H1 (cell line): ENCODE results near the gene CCIN. TPM values are rescaled to one million over a fixed set of nuclear protein-coding genes. Genes with fewer than 3 reads are reported as not detected.

Experiments
- CTCF ChIA-PET: fragments of 300-600 bp; sonication (Branson Sonifier 250); formaldehyde crosslinking; loops from one replicate; lab custom pipeline; 2021; ENCODE audit not compliant: partially characterized antibody; lab: Charles Lee
- POLR2A ChIA-PET: fragments of 300-600 bp; sonication (Branson Sonifier 250); formaldehyde crosslinking; loops from one replicate; lab custom pipeline; 2021; ENCODE audit warnings: inconsistent platforms; ENCODE audit not compliant: partially characterized antibody; lab: Charles Lee
- DNase-seq, 2 experiments: peaks; one replicate each; pipeline versions ENCODE4 v3.0.0 to v3.0.0-alpha.2; 2010 to 2022; ENCODE audit warnings: low spot score in 2 of 2, low read depth in 1 of 2, mixed read lengths in 1 of 2
- FAIRE-seq: peaks from 2 replicates; lab custom pipeline; 2011; peaks lifted over from hg19 to GRCh38; lab: Jason Lieb, UNC
- H2AFZ ChIP-seq: 2 replicates; pipeline ENCODE4 v1.8.1; 2012; ENCODE audit warnings: low read length, inconsistent platforms
- H2AK5ac ChIP-seq: 2 replicates; pipeline ENCODE4 v1.6.1; 2013; ENCODE audit warnings: low read depth, low read length
- H2BK120ac ChIP-seq: replicated peaks from 2 replicates; pipeline ENCODE3; 2013; ENCODE audit warnings: low read depth, low read length, inconsistent platforms
- H2BK12ac ChIP-seq: 2 replicates; pipeline ENCODE4 v1.6.1; 2013; ENCODE audit warnings: low read depth, low read length
- H2BK15ac ChIP-seq: 2 replicates; pipeline ENCODE4 v1.6.1; 2013; ENCODE audit warnings: low read length
- H2BK20ac ChIP-seq: 2 replicates; pipeline ENCODE4 v1.6.1; 2013; ENCODE audit warnings: low read length
- H2BK5ac ChIP-seq: 2 replicates; pipeline ENCODE4 v1.6.1; 2013; ENCODE audit warnings: low read depth, low read length
- H3K14ac ChIP-seq: 2 replicates; pipeline ENCODE4 v1.6.1; 2013; ENCODE audit warnings: inconsistent platforms; ENCODE audit not compliant: insufficient read length
- H3K18ac ChIP-seq: 2 replicates; pipeline ENCODE4 v1.6.1; 2013; ENCODE audit warnings: low read length; ENCODE audit errors: extremely low read depth
- H3K23ac ChIP-seq: 2 replicates; pipeline ENCODE4 v1.6.1; 2013; ENCODE audit warnings: inconsistent platforms; ENCODE audit not compliant: insufficient read length
- H3K23me2 ChIP-seq: 2 replicates; pipeline ENCODE4 v1.6.1; 2013; ENCODE audit warnings: low read depth, low read length
- H3K27ac ChIP-seq: 2 replicates; pipeline ENCODE4 v1.6.1; 2011; ENCODE audit warnings: low read depth, low read length, inconsistent platforms
- H3K27me3 ChIP-seq, 4 experiments: replicated peaks in 1 of 4; 1 replicate in 1 of 4; 2 replicates in 3 of 4; pipeline versions ENCODE4 v1.6.1 to v1.8.1; 2011 to 2013; ENCODE audit warnings: low read length in 3 of 4, mild to moderate bottlenecking in 3 of 4, inconsistent platforms in 2 of 4, mixed read lengths in 2 of 4, moderate library complexity in 1 of 4; ENCODE audit not compliant: control insufficient read depth in 3 of 4, insufficient read depth in 3 of 4; ENCODE audit errors: extremely low read depth in 1 of 4
- H3K36me3 ChIP-seq, 4 experiments: 2 replicates each; pipeline versions ENCODE4 v1.6.1 to v1.8.1; 2011 to 2013; ENCODE audit warnings: mild to moderate bottlenecking in 4 of 4, low read length in 3 of 4, moderate library complexity in 2 of 4, control low read depth in 1 of 4, inconsistent platforms in 1 of 4; ENCODE audit not compliant: insufficient read depth in 4 of 4, control insufficient read depth in 2 of 4
- H3K4ac ChIP-seq: replicated peaks from 2 replicates; pipeline ENCODE3; 2013; ENCODE audit warnings: low read length, low read depth, mixed read lengths, inconsistent platforms; ENCODE audit not compliant: insufficient read length
- H3K4me1 ChIP-seq, 4 experiments: replicated peaks in 1 of 4; 1 replicate in 1 of 4; 2 replicates in 3 of 4; pipeline versions ENCODE4 v1.6.1 to v1.8.1; 2011 to 2013; ENCODE audit warnings: low read length in 3 of 4, inconsistent platforms in 2 of 4, mixed read lengths in 1 of 4; ENCODE audit not compliant: insufficient read depth in 4 of 4, control insufficient read depth in 3 of 4
- H3K4me2 ChIP-seq, 2 experiments: 2 replicates each; pipeline versions ENCODE4 v1.6.1 to v1.8.1; 2011 to 2013; ENCODE audit warnings: low read depth in 2 of 2, low read length in 2 of 2, control low read depth in 1 of 2, inconsistent platforms in 1 of 2, mild to moderate bottlenecking in 1 of 2; ENCODE audit not compliant: insufficient read depth in 1 of 2
- H3K4me3 ChIP-seq, 4 experiments: fragments of 200-600, 300-600 bp in 1 of 4; sonication (generic), shearing (Covaris generic), sonication (Bioruptor Twin) in 1 of 4; 2 replicates each; pipeline versions ENCODE4 v1.5.1 to v1.8.1; 2011 to 2016; ENCODE audit warnings: low read length in 4 of 4, low read depth in 3 of 4, control low read depth in 2 of 4, inconsistent platforms in 2 of 4, mild to moderate bottlenecking in 2 of 4, mixed read lengths in 1 of 4, moderate library complexity in 1 of 4; ENCODE audit not compliant: insufficient read depth in 2 of 4; ENCODE audit errors: extremely low read depth in 1 of 4
- H3K56ac ChIP-seq: replicated peaks from 2 replicates; pipeline ENCODE3; 2013; ENCODE audit warnings: low read depth, mild to moderate bottlenecking, mixed read lengths, low read length, inconsistent platforms; ENCODE audit not compliant: insufficient read length
- H3K79me1 ChIP-seq: 2 replicates; pipeline ENCODE4 v1.6.1; 2013; ENCODE audit warnings: low read depth, low read length, control low read depth
- H3K79me2 ChIP-seq, 2 experiments: 2 replicates each; pipeline versions ENCODE4 v1.6.1 to v1.8.1; 2012 to 2013; ENCODE audit warnings: low read length in 2 of 2, mild to moderate bottlenecking in 2 of 2, inconsistent platforms in 1 of 2; ENCODE audit not compliant: insufficient read depth in 2 of 2, control insufficient read depth in 1 of 2
- H3K9ac ChIP-seq, 4 experiments: replicated peaks in 1 of 4; 1 replicate in 1 of 4; 2 replicates in 3 of 4; pipeline versions ENCODE4 v1.6.1 to v1.8.1; 2011 to 2013; ENCODE audit warnings: low read depth in 3 of 4, low read length in 3 of 4, control low read depth in 2 of 4, mild to moderate bottlenecking in 2 of 4, moderate library complexity in 2 of 4, inconsistent platforms in 1 of 4; ENCODE audit errors: extremely low read depth in 1 of 4
- H3K9me3 ChIP-seq, 2 experiments: 2 replicates each; pipeline versions ENCODE4 v1.6.1 to v1.8.1; 2012 to 2013; ENCODE audit warnings: mild to moderate bottlenecking in 2 of 2, moderate library complexity in 2 of 2, control low read depth in 1 of 2, inconsistent platforms in 1 of 2, low read depth in 1 of 2, low read length in 1 of 2, mixed read lengths in 1 of 2; ENCODE audit not compliant: insufficient read depth in 2 of 2
- H4K20me1 ChIP-seq, 2 experiments: replicated peaks in 1 of 2; 2 replicates each; pipeline versions ENCODE3 to v1.8.1; 2011 to 2013; ENCODE audit warnings: inconsistent platforms in 2 of 2, low read length in 2 of 2, mild to moderate bottlenecking in 1 of 2; ENCODE audit not compliant: insufficient read depth in 2 of 2, control insufficient read depth in 1 of 2
- H4K5ac ChIP-seq: 2 replicates; pipeline ENCODE4 v1.6.1; 2013; ENCODE audit warnings: low read length, low read depth, mixed read lengths, inconsistent platforms; ENCODE audit not compliant: insufficient read length
- H4K8ac ChIP-seq: 2 replicates; pipeline ENCODE4 v1.8.0; 2013; ENCODE audit warnings: mild to moderate bottlenecking, moderate library complexity, low read length, inconsistent platforms; ENCODE audit not compliant: insufficient read depth; ENCODE audit errors: extremely low read depth
- H4K91ac ChIP-seq: replicated peaks from 2 replicates; pipeline ENCODE3; 2013; ENCODE audit warnings: low read length, mixed read lengths, inconsistent platforms; ENCODE audit not compliant: insufficient read length
- ASH2L ChIP-seq: fragments of 200-600, 300-600 bp; sonication (generic); IDR thresholded peaks from one replicate; pipeline ENCODE4 v1.7.1; 2017; ENCODE audit warnings: low read length
- CTBP2 ChIP-seq: IDR thresholded peaks from 2 replicates; pipeline ENCODE4 v1.7.0; 2011; ENCODE audit warnings: borderline replicate concordance, mild to moderate bottlenecking, moderate library complexity, mixed read lengths, low read length; ENCODE audit not compliant: insufficient read depth, insufficient read length
- JUND ChIP-seq: IDR thresholded peaks from 2 replicates; pipeline ENCODE4 v1.6.1; 2011; ENCODE audit warnings: mild to moderate bottlenecking, improper control_type of control experiment, low read length
- KDM4A ChIP-seq: IDR thresholded peaks from one replicate; pipeline ENCODE4 v1.7.1; 2012; ENCODE audit warnings: low read depth, mild to moderate bottlenecking, moderate library complexity, low read length, inconsistent platforms; ENCODE audit not compliant: severe bottlenecking
- RFX5 ChIP-seq: IDR thresholded peaks from 2 replicates; pipeline ENCODE4 v1.6.1; 2011; ENCODE audit warnings: low read depth, low read length, improper control_type of control experiment, borderline replicate concordance
- SIX5 ChIP-seq: IDR thresholded peaks from 2 replicates; pipeline ENCODE4 v1.6.1; 2011; ENCODE audit warnings: mild to moderate bottlenecking, low read depth, low read length
- SP4 ChIP-seq: IDR thresholded peaks from 2 replicates; pipeline ENCODE4 v1.6.1; 2012; ENCODE audit warnings: low read length, inconsistent platforms
- SRF ChIP-seq: IDR thresholded peaks from 2 replicates; pipeline ENCODE4 v1.6.1; 2011; ENCODE audit warnings: mild to moderate bottlenecking, low read depth, low read length, moderate library complexity
- WGBS, 2 experiments: shearing (Covaris generic) in 1 of 2; methylation state at CpG; one replicate each; pipeline versions ENCODE4 v1.1.6 to v1.1.7; 2013 to 2015; ENCODE audit warnings: low lambda C conversion rate in 2 of 2, mixed read lengths in 2 of 2, inconsistent platforms in 1 of 2, low coverage in 1 of 2, missing lambda C conversion rate in 1 of 2; ENCODE audit not compliant: insufficient replicate concordance in 2 of 2, insufficient coverage in 1 of 2, insufficient read length in 1 of 2; ENCODE audit errors: extremely low coverage in 1 of 2, missing lambda C conversion rate in 1 of 2; 5-methylcytosine and 5-hydroxymethylcytosine counted together
- polyA plus RNA-seq, 7 experiments: library from polyadenylated mRNA; depleted of rRNA in 3 of 7; stranded (reverse) in 5 of 7; unstranded in 2 of 7; fragments of >200 nt in 5 of 7; fragments of 200-250 nt in 2 of 7; gene quantifications; 1 replicate in 5 of 7; 2 replicates in 1 of 7; 4 replicates in 1 of 7; pipeline versions ENCODE4 v1.2.1 to v1.2.3, GENCODE V29; 2011 to 2013; ENCODE audit warnings: missing spikeins in 2 of 7, mixed read lengths in 2 of 7
- total RNA-seq: library from RNA; stranded (reverse); fragmentation: NEBNext Ultra II Directional; extraction: Animal tissue kit (Norgen Biotek cat#: 25700); gene quantifications from 2 replicates; pipeline ENCODE4 v1.2.1, GENCODE V29; 2021
- TF ChIP-seq, protein P1 (sequence below): IDR thresholded peaks from 2 replicates; pipeline ENCODE4 v1.6.1; 2011; ENCODE audit warnings: low read length, improper control_type of control experiment
- TF ChIP-seq, protein P2 (sequence below): IDR thresholded peaks from 2 replicates; pipeline ENCODE4 v1.6.1; 2012; ENCODE audit warnings: inconsistent platforms

The CCIN gene
- total and polyA plus RNA-seq, 2 of the 8 experiments (the other 6 are each of a cell fraction or from before 2014, with no cell fraction given) = 0.19 to 0.21 TPM

DNA sequence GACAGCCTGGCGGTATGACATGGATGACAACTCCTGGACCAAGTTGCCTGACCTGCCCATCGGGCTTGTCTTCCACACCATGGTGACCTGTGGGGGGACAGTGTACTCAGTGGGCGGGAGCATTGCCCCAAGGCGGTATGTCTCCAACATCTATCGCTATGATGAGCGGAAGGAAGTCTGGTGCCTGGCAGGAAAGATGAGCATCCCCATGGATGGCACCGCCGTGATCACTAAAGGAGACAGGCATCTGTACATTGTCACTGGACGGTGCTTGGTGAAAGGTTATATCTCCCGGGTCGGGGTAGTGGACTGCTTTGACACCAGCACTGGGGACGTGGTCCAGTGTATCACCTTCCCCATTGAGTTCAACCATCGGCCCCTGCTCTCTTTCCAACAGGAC, 1.3 kb downstream of the CCIN start:
- WGBS, 2 experiments = 91% methylated on average over 13 of the region's 13 CpGs; no CpG with 5 or more reads in 1 of the 2 experiments
- H2BK20ac ChIP-seq = no peak overlapping the region
- no peak for FAIRE-seq

More for the DNA sequence above, 1.3 kb downstream of the CCIN start:
- no peaks in the 10 kb centered on the region for H3K27me3 ChIP-seq
- H2BK120ac ChIP-seq = no peak overlapping the region
- H3K27ac ChIP-seq = no peak overlapping the region
- no peak overlapping the region for H2AFZ ChIP-seq
- H2BK12ac ChIP-seq = peak overlapping the region; percentile 50; the same call in 1 of the 2 replicates
- no peaks in the 10 kb centered on the region for H3K79me1 ChIP-seq
- no peak overlapping the region for H3K4ac ChIP-seq
- H3K18ac ChIP-seq = no peak overlapping the region
- peaks cover 2% of the 10 kb centered on the region; the same call in 1 of the 2 replicates for H3K23me2 ChIP-seq
- H3K14ac ChIP-seq = no peak overlapping the region
- ChIA-PET POLR2A (no interaction called here), CTCF (interaction anchor here (1.2 to 10.2 kb wide), 4 partner anchors 8 to 216 kb away, joined by 3 to 153 read pairs (median 13); no protein-coding TSS in a partner anchor)
- no peak overlapping the region for H3K4me2 ChIP-seq
- no peak overlapping the region for H3K4me3 ChIP-seq
- H3K23ac ChIP-seq = no peak overlapping the region
- no peak overlapping the region for H4K91ac ChIP-seq
- H4K20me1 ChIP-seq = no peaks in the 10 kb centered on the region
- no peak overlapping the region for H2AK5ac ChIP-seq
- DNase-seq = no peak
- no peaks in the 10 kb centered on the region for H3K36me3 ChIP-seq
- no peak overlapping the region for H3K9ac ChIP-seq
- H4K8ac ChIP-seq = no peak overlapping the region
- TF ChIP-seq, protein P1, sequence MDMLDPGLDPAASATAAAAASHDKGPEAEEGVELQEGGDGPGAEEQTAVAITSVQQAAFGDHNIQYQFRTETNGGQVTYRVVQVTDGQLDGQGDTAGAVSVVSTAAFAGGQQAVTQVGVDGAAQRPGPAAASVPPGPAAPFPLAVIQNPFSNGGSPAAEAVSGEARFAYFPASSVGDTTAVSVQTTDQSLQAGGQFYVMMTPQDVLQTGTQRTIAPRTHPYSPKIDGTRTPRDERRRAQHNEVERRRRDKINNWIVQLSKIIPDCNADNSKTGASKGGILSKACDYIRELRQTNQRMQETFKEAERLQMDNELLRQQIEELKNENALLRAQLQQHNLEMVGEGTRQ = no peak
- TF ChIP-seq SP4 (no peak), RFX5 (no peak), ASH2L (no peak), JUND (no peak), SRF (no peak), CTBP2 (no peak), SIX5 (no peak), KDM4A (no peak)
- TF ChIP-seq, protein P2, sequence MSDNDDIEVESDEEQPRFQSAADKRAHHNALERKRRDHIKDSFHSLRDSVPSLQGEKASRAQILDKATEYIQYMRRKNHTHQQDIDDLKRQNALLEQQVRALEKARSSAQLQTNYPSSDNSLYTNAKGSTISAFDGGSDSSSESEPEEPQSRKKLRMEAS = no peak
- no peak overlapping the region for H2BK5ac ChIP-seq
- no peak overlapping the region for H2BK15ac ChIP-seq
- no peaks in the 10 kb centered on the region for H3K79me2 ChIP-seq
- no peak overlapping the region for H3K56ac ChIP-seq
- H3K9me3 ChIP-seq = no peaks in the 10 kb centered on the region
- H3K4me1 ChIP-seq = no peaks in the 10 kb centered on the region; a peak in 1 of 7 replicates
- H4K5ac ChIP-seq = no peak overlapping the region
